Osteoblast (primary cell): ENCODE measurements around the gene EMILIN2. TPM values are rescaled to one million over a fixed set of nuclear protein-coding genes. Genes with fewer than 3 reads are reported as not detected.
"Not testable (repeated sequence)": the region's sequence is repeated elsewhere in the genome, so short reads cannot be mapped to it uniquely, and the experiment has no call there.

Experiments used
- DNase-seq: peaks from one replicate; pipeline ENCODE4 v3.0.0; 2011; ENCODE audit warnings: low spot score, mixed read lengths; ENCODE audit not compliant: insufficient read length; ENCODE audit errors: missing footprints
- H2AFZ ChIP-seq: 2 replicates; pipeline ENCODE4 v1.6.0; 2011; ENCODE audit warnings: mild to moderate bottlenecking, low read length
- H3K27ac ChIP-seq: 2 replicates; pipeline ENCODE4 v1.5.1; 2011; ENCODE audit warnings: mild to moderate bottlenecking, low read depth, low read length, moderate library complexity
- H3K27me3 ChIP-seq: 2 replicates; pipeline ENCODE4 v1.6.0; 2012; ENCODE audit warnings: mild to moderate bottlenecking, control low read depth, inconsistent platforms, low read length, moderate library complexity; ENCODE audit not compliant: insufficient read depth
- H3K36me3 ChIP-seq: 2 replicates; pipeline ENCODE4 v1.5.1; 2011; ENCODE audit warnings: mild to moderate bottlenecking, low read length, control low read depth, moderate library complexity; ENCODE audit not compliant: insufficient read depth
- H3K4me1 ChIP-seq: 2 replicates; pipeline ENCODE4 v1.5.1; 2011; ENCODE audit warnings: mild to moderate bottlenecking, low read length, control low read depth, moderate library complexity; ENCODE audit not compliant: insufficient read depth
- H3K4me2 ChIP-seq: 2 replicates; pipeline ENCODE4 v1.6.0; 2011; ENCODE audit warnings: mild to moderate bottlenecking, low read length; ENCODE audit not compliant: insufficient read depth
- H3K4me3 ChIP-seq: fragments of 200-600 bp; sonication (generic); 3 replicates; pipeline ENCODE4 v1.5.1; 2012; ENCODE audit warnings: mild to moderate bottlenecking, low read length, inconsistent platforms; ENCODE audit not compliant: insufficient read depth
- H3K79me2 ChIP-seq: 2 replicates; pipeline ENCODE4 v1.6.0; 2012; ENCODE audit warnings: mild to moderate bottlenecking, low read length, control low read depth, inconsistent platforms; ENCODE audit not compliant: insufficient read depth
- H3K9me3 ChIP-seq: 2 replicates; pipeline ENCODE4 v1.5.1; 2011; ENCODE audit warnings: low read depth, low read length, control low read depth
- H4K20me1 ChIP-seq: 2 replicates; pipeline ENCODE4 v1.6.0; 2012; ENCODE audit warnings: mild to moderate bottlenecking, low read length, control low read depth; ENCODE audit not compliant: insufficient read depth
- total RNA-seq: library from RNA; depleted of rRNA; stranded (reverse); fragments of >200 nt; gene quantifications from 2 replicates; pipeline ENCODE4 v1.2.3, GENCODE V29; 2012
- TF ChIP-seq, protein P1 (sequence below): IDR thresholded peaks from 2 replicates; pipeline ENCODE4 v1.5.1; 2011; ENCODE audit warnings: mild to moderate bottlenecking, low read depth, low read length, moderate library complexity; ENCODE audit errors: extremely low read depth

The EMILIN2 gene
- total RNA-seq, 1 donor, result 4.3 TPM

DNA sequence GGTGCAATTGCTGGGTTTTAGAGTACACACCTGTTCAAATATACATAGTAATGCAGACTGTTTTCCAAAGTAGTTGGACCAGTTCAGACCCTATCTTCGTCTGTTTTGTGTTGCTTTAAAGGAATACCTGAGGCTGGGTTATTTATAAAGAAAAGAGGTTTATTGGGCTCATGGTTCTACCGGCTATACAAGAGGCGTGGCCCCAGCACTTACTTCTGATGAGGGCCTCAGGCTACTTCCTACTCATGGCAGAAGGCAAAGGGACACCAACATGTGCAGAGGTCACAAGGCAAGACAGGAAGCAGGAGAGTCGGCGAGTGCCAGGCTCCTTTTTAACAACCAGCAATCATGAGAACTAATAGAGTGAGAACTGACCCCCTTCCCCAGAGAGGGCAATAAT lies 21.9 kb upstream of the EMILIN2 start:
- peak; percentile 2 for DNase-seq
- Histone ChIP-seq H3K4me2 (no peak overlapping the region), H3K27me3 (no peaks in the 10 kb centered on the region), H3K36me3 (no peaks in the 10 kb centered on the region), H3K79me2 (no peaks in the 10 kb centered on the region), H2AFZ (no peak overlapping the region), H3K27ac (no peak overlapping the region), H4K20me1 (no peaks in the 10 kb centered on the region), H3K4me1 (peaks cover 6% of the 10 kb centered on the region), H3K9me3 (no peaks in the 10 kb centered on the region), H3K4me3 (no peak overlapping the region)
- TF ChIP-seq, protein P1, sequence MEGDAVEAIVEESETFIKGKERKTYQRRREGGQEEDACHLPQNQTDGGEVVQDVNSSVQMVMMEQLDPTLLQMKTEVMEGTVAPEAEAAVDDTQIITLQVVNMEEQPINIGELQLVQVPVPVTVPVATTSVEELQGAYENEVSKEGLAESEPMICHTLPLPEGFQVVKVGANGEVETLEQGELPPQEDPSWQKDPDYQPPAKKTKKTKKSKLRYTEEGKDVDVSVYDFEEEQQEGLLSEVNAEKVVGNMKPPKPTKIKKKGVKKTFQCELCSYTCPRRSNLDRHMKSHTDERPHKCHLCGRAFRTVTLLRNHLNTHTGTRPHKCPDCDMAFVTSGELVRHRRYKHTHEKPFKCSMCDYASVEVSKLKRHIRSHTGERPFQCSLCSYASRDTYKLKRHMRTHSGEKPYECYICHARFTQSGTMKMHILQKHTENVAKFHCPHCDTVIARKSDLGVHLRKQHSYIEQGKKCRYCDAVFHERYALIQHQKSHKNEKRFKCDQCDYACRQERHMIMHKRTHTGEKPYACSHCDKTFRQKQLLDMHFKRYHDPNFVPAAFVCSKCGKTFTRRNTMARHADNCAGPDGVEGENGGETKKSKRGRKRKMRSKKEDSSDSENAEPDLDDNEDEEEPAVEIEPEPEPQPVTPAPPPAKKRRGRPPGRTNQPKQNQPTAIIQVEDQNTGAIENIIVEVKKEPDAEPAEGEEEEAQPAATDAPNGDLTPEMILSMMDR, result no peak

DNA sequence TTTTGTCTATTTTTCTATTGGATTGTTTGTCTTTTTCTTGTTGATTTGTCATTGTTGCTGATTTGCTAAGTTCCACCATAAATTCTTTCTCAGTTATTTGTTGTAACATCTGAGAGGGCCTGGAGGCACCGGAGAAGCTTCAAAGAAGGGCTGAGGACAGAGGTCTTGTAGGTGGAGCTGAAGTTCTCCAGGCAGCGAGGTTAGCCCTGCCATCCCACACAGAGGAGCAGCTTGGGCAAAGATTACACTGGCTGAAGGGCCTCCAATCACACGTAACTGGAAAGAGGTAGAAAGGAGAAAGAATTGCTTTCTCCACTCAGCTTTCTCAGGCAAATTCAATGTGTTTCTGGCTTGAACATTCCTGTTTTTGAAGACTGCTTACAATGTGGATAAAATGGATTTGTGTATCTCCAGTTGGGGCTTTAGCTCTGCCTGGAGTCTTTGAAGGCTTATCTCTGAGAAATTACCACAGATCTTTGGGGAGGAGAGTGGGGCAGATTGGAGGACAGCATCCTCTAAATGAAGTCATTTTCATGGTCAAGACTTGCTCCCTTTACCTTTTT lies 21.1 kb upstream of the EMILIN2 start:
- Histone ChIP-seq H3K4me2 (no peak overlapping the region), H3K27ac (no peak overlapping the region), H3K36me3 (no peaks in the 10 kb centered on the region), H3K9me3 (no peaks in the 10 kb centered on the region), H2AFZ (no peak overlapping the region), H3K27me3 (no peaks in the 10 kb centered on the region), H3K79me2 (no peaks in the 10 kb centered on the region), H3K4me3 (no peak overlapping the region), H4K20me1 (no peaks in the 10 kb centered on the region), H3K4me1 (peaks cover 6% of the 10 kb centered on the region)
- no peak for DNase-seq
- TF ChIP-seq, protein P1, result no peak

DNA sequence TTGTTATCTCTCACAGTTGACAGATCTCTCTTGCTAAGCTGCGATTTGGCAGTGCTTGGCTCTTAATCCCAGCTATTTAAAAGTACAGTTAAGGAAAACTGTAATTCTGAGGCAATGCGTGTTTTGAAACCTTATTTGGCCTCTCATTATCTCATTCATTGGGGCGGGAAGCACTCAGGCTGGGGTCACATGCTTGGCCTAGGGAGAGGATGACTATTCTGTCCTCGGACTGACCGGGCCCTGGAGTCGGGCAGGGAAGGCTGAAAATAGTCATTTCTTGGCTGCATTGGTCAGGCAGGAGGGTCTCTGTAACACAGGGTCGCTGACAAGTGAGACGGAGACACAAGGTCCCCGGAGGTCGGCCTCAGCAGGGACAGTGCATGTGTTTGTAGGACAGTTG lies 20.2 kb upstream of the EMILIN2 start:
- TF ChIP-seq, protein P1, result no peak
- no peaks in the 10 kb centered on the region for H3K9me3 ChIP-seq
- no peaks in the 10 kb centered on the region for H3K79me2 ChIP-seq
- peaks cover 6% of the 10 kb centered on the region for H3K4me1 ChIP-seq
- no peaks in the 10 kb centered on the region for H3K27me3 ChIP-seq
- no peaks in the 10 kb centered on the region for H3K36me3 ChIP-seq
- H3K4me2 ChIP-seq, result no peak overlapping the region
- no peak overlapping the region for H3K27ac ChIP-seq
- peak; percentile 23 for DNase-seq
- no peak overlapping the region for H3K4me3 ChIP-seq
- no peaks in the 10 kb centered on the region for H4K20me1 ChIP-seq
- H2AFZ ChIP-seq, result peak overlapping the region; percentile 27

DNA sequence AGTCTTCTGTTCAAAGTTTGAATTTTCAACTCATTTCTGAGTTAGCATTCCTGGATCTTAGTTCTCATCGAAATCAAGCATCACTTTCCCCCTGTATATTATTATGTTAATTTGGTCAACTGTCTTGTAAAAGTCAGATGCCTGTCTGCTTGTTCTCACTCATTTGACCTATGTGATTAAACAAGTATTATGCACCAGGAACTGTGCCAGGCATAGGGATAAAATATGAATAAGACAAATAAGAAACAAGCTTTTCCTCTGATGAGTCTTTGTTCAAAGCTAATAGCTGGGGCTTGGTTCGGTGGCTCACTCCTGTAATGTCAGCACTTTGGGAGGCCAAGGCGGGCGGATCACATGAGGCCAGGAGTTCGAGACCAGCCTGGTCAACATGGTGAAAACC lies 19.7 kb upstream of the EMILIN2 start:
- peak overlapping the region; percentile 27 for H2AFZ ChIP-seq
- H3K4me2 ChIP-seq, result no peak overlapping the region
- H3K27me3 ChIP-seq, result no peaks in the 10 kb centered on the region
- DNase-seq, result peak; percentile 15
- peaks cover 6% of the 10 kb centered on the region for H3K4me1 ChIP-seq
- TF ChIP-seq, protein P1, result no peak
- H3K9me3 ChIP-seq, result no peaks in the 10 kb centered on the region
- no peak overlapping the region for H3K27ac ChIP-seq
- no peaks in the 10 kb centered on the region for H3K79me2 ChIP-seq
- H4K20me1 ChIP-seq, result no peaks in the 10 kb centered on the region
- H3K36me3 ChIP-seq, result no peaks in the 10 kb centered on the region
- no peak overlapping the region for H3K4me3 ChIP-seq

DNA sequence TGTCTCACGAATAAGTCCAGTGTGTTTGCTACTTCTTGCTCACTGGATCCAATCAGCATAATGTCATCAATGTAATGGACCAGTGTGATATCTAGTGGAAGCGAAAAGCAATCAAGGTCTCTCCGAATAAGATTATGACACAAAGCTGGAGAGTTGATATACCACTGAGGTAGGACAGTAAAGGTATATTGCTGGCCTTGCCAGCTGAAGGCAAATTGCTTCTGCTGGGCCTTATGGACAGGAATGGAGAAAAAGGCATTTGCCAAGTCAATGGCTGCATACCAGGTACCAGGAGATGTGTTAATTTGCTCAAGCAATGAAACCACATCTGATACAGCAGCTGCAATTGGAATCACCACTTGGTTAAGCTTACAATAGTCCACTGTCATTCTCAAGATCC lies 10.7 kb upstream of the EMILIN2 start:
- H3K27ac ChIP-seq, H3K79me2 ChIP-seq, H3K4me2 ChIP-seq, H3K36me3 ChIP-seq, H3K9me3 ChIP-seq, DNase-seq, H4K20me1 ChIP-seq, H2AFZ ChIP-seq, H3K4me3 ChIP-seq, H3K27me3 ChIP-seq, H3K4me1 ChIP-seq: not testable (repeated sequence)

DNA sequence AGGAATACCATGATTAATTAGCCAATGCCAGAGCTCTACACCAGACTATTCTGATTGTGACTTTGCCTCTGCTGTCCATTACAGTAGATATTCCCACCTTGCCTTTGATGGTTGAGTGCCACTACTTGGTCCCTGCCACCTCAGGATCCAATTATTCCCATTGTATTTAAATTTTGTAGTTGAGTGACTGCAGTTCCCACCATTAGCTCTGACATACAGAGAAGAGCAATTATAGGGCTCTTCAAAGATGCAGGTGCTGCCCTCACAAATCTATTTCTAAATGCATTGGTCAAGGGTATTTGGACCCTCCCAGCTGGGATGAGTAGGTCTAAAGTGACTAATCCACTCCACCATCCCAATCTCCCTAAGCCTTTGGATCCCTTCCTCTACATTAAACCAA lies 9.5 kb upstream of the EMILIN2 start:
- not testable (repeated sequence) for H4K20me1 ChIP-seq, H3K36me3 ChIP-seq, H3K79me2 ChIP-seq, H3K27ac ChIP-seq, H2AFZ ChIP-seq, H3K4me3 ChIP-seq, DNase-seq, H3K9me3 ChIP-seq, H3K4me1 ChIP-seq, H3K27me3 ChIP-seq, H3K4me2 ChIP-seq
